Mucosa of descending colon (tissue), 3 donors: ENCODE results near the gene TMIE. TPM values are rescaled to one million over a fixed set of nuclear protein-coding genes. Genes with fewer than 3 reads are reported as not detected.

Source experiments
- ATAC-seq: fragments of 200-7000 bp; cut with Tn5 transposase; one replicate; pipeline ENCODE4 v1.9.1; 2020; ENCODE audit warnings: mild to moderate bottlenecking, moderate library complexity
- DNase-seq, 3 donors: peaks; one replicate each; pipeline ENCODE4 v3.0.0-alpha.2; 2020
- H3K36me3 ChIP-seq: fragments of 200-600 bp; one replicate; pipeline ENCODE4 v1.8.0; 2021; ENCODE audit warnings: low read depth, mild to moderate bottlenecking
- H3K4me1 ChIP-seq: fragments of 200-600 bp; one replicate; pipeline ENCODE4 v1.8.0; 2021; ENCODE audit warnings: low read depth, mild to moderate bottlenecking
- H3K4me3 ChIP-seq: fragments of 200-600 bp; one replicate; pipeline ENCODE4 v1.8.0; 2021; ENCODE audit warnings: mild to moderate bottlenecking
- H3K9me3 ChIP-seq: fragments of 200-600 bp; one replicate; pipeline ENCODE4 v1.8.0; 2021; ENCODE audit warnings: mild to moderate bottlenecking
- intact Hi-C, 2 donors: fragments of 100-400 bp; cut with DNase I in 1 of 2; cut with micrococcal nuclease in 1 of 2; formaldehyde crosslinking; loops; one replicate each; pipeline versions ENCODE4 v1.11.0 to v1.11.1; 2022; cut with DNase I, micrococcal nuclease
- total RNA-seq, 3 donors: library from RNA; stranded (reverse); fragmentation: NEBNext Ultra II Directional in 2 of 3; extraction: Animal tissue kit (Norgen Biotek cat#: 25700) in 2 of 3; gene quantifications; one replicate each; pipeline versions ENCODE4 v1.2.1 to v1.2.4, GENCODE V29; 2021 to 2023
- TF ChIP-seq, protein P1 (sequence below): fragments of 200-600 bp; IDR thresholded peaks from one replicate; pipeline ENCODE4 v1.8.0; 2022; ENCODE audit warnings: antibody characterized with exemption, mild to moderate bottlenecking
- donor health status: DM: no; HTN: no; CAD: no; lungs with moderate emphysema.
- donor health status: DM: no; HTN: no; CAD: no.
- donor health status: DM: no; HTN: yes; CAD: no.

The TMIE gene
- total RNA-seq, 3 donors from 2014 or later = 0.23 to 1.1 TPM; not detected in 1

DNA sequence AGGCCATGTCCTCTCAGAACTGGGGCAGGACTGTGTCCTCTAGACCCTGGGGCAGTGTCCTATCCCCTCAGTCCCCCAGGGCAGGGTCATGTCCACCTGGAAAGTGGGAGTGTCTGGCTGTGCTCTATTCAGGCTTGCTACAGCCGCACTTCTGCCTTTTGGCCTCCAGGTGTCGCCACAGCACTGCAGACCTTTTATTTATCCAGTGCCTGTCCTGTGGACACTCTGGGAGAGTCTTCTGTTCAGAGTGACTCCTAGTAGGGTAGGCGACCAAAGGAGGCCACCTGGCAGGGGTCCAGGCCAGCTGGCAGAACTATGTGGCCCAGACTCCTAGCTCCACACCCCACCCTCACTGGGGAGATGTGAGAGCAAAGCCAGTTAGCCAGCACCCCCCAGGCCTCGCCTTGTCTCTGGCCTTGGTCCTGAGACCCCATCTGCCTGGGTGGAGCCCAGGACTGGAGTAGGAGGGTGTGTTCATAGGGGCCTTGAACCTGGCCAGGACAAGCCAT, 3.9 kb downstream of the TMIE start:
- H3K9me3 ChIP-seq = no peaks in the 10 kb centered on the region

DNA sequence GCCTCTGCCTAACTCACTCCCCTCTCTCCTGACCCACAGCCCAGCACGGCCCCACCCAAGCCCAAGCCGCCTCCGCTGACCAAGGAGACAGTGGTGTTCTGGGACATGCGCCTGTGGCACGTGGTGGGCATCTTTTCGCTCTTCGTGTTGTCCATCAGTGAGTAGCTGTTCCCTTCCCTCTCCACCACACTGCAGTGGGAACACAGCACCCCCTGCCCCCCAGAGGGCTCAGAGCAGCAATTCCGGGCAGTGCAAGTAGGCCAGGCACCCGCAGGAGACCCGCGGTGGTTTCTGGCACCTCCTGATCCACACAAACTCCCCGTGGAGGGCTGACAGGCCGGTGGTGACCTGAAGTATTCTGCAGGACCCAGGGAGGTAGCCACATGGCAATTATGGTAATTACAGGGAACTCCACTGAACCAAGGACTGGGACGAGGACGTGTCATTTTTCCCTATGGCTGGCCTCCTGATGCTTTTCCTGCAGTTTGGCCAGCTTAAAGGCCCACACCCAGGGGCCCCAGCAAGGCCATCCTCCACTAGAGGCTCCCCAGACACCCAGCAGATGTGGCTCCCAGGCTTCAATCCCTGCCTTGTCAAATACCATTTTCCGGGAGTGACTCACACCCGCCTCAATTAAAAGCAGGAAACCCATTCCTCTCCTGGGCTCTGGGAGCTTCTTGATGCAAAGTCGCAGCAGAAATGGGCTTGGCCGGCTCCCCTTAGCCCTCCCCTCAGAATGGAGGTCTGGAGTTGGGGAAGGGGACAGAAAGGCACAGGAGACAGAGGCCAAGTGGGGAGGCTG, 4.8 kb downstream of the TMIE start:
- no peaks in the 10 kb centered on the region for H3K9me3 ChIP-seq
- no peaks in the 10 kb centered on the region for H3K36me3 ChIP-seq
- TF ChIP-seq, protein P1, sequence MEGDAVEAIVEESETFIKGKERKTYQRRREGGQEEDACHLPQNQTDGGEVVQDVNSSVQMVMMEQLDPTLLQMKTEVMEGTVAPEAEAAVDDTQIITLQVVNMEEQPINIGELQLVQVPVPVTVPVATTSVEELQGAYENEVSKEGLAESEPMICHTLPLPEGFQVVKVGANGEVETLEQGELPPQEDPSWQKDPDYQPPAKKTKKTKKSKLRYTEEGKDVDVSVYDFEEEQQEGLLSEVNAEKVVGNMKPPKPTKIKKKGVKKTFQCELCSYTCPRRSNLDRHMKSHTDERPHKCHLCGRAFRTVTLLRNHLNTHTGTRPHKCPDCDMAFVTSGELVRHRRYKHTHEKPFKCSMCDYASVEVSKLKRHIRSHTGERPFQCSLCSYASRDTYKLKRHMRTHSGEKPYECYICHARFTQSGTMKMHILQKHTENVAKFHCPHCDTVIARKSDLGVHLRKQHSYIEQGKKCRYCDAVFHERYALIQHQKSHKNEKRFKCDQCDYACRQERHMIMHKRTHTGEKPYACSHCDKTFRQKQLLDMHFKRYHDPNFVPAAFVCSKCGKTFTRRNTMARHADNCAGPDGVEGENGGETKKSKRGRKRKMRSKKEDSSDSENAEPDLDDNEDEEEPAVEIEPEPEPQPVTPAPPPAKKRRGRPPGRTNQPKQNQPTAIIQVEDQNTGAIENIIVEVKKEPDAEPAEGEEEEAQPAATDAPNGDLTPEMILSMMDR = no peak
- no peak overlapping the region for H3K4me3 ChIP-seq
- intact Hi-C loops = loop anchor here (5.0 to 10.0 kb wide), 4 partner anchors 139 to 289 kb away; no protein-coding TSS in a partner anchor
- peak in 1 of 3 donors; percentile 46 for DNase-seq
- no peaks in the 10 kb centered on the region for H3K4me1 ChIP-seq
- peak; percentile 79 for ATAC-seq

More for the DNA sequence above, 3.9 kb downstream of the TMIE start:
- DNase-seq (peak; percentile 68 to 83 (median 80)), ATAC-seq (peak; percentile 89)
- Histone ChIP-seq H3K36me3 (no peaks in the 10 kb centered on the region), H3K4me3 (no peak overlapping the region), H3K4me1 (no peaks in the 10 kb centered on the region)
- intact Hi-C loops = loop anchor here (5.0 to 10.0 kb wide), 4 partner anchors 140 to 290 kb away; no protein-coding TSS in a partner anchor
- TF ChIP-seq, protein P1 = peak; percentile 86

DNA sequence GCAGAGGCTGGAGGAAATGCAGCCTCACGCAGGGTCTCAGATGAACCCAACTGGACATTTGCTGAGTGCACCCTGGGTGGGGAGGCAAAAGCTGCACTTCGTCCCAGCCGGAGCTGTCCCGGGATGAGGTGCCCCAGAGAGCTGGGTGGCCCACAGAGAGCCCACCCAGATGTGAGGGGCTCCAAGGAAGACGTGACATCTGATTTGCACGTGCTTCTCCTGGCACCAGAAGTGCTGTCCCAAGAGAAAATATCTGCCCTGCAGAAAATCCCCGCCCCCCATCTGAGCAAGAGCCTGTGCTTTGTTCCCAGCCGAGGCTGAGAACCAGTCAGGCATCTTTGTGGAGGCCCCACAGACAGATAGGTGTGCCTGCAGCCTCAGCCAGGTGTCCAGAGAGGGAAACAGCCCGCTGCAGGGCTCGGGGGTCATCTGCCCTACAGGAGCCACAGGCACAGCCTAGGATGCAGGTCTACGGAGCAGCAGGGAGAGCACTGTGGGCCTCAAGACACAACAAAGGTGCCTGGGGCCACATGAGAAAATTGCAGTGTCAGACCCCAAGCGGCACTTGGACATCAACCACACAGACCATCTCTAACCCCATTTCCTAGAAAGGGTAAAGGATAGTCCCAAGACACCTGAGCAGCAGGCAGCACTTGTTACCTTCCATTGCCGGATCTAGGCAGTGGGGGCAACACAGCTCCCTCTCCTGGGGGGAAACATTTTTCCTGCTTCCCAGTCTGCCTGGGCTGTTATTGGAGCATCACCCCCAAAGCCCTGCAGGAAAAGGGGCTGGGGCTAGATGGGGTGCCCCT, 5.8 kb downstream of the TMIE start:
- Histone ChIP-seq H3K9me3 (no peaks in the 10 kb centered on the region), H3K4me1 (no peaks in the 10 kb centered on the region), H3K4me3 (no peak overlapping the region), H3K36me3 (no peaks in the 10 kb centered on the region)
- intact Hi-C loops = loop anchor here (5.0 to 10.0 kb wide), 4 partner anchors 138 to 288 kb away; no protein-coding TSS in a partner anchor
- DNase-seq (no peak), ATAC-seq (no peak)
- TF ChIP-seq, protein P1 = no peak

DNA sequence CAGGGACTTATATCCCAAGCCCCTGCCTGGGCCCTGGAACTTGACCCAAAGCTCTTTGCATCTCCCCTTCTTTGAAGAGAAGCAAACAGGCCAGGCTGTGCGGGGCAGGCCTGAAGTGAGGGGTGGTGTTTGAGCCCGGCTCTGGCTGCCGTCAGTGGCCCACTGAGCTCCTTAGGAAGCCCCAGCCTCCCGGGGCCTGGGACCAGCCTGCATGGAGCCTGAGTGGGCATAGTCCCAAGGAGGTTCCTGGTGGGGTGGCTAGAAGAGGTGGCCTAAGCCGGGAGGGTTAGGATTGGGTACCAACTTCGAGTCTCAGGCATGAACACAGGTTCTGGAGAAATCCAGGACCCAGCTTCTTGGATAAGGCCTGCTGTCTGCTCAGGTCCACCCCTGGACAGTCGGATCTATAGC, 6.4 kb downstream of the TMIE start:
- no peaks in the 10 kb centered on the region for H3K9me3 ChIP-seq
- no peaks in the 10 kb centered on the region for H3K4me1 ChIP-seq
- intact Hi-C loops = loop anchor here (5.0 to 10.0 kb wide), 4 partner anchors 137 to 287 kb away; no protein-coding TSS in a partner anchor
- DNase-seq (no peak), ATAC-seq (no peak)
- H3K4me3 ChIP-seq = no peak overlapping the region
- H3K36me3 ChIP-seq = no peaks in the 10 kb centered on the region
- TF ChIP-seq, protein P1 = no peak

DNA sequence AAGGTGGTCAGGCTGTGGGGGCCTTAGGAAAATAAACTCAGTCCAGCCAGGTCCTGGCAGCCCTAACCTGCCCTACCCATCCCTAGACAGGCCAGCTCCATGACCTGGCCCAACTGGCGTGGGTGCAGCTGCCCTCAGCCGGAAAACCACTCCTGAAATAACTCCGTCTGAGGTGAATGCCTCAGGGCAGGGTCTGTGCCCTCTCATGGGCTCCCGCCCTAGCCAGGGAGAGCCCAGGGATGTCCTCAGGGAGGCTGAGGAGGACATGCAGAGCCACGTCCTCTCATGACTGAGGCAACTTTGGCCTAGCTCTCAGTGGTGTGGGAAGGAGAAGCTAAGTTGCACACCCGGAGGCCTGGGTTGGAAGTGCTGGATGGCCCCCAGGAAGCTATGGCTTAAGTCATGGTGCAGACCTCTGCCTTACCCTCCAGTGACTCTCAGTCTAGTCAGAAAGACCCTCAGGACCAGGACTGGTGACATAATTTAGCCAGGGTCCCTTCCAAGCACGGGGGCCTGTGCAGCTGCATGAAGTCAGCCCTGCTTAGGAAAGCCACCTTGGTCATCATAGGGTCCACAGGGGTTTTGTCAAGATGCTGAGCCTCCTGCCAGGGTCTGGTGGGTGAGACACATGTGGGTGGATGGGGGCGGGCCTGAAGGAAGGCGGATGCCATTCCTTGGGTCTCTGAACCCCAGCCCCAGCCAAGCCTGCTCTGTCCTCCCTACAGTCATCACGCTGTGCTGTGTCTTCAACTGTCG, 7.4 kb downstream of the TMIE start:
- Histone ChIP-seq H3K9me3 (no peaks in the 10 kb centered on the region), H3K4me3 (no peak overlapping the region), H3K36me3 (no peaks in the 10 kb centered on the region), H3K4me1 (no peaks in the 10 kb centered on the region)
- TF ChIP-seq, protein P1 = no peak
- intact Hi-C loops = loop anchor here (5.0 to 10.0 kb wide), 4 partner anchors 136 to 286 kb away; no protein-coding TSS in a partner anchor
- DNase-seq (no peak), ATAC-seq (no peak)
